Heart left ventricle (tissue), 16 donors: ENCODE results near the gene STPG1. TPM values are rescaled to one million over a fixed set of nuclear protein-coding genes. Genes with fewer than 3 reads are reported as not detected.

Experiments used
- ATAC-seq, 4 donors: fragments of 200-7000 bp; cut with Tn5 transposase; one replicate each; pipeline ENCODE4 v1.9.1; 2020 to 2022; ENCODE audit warnings: moderate library complexity in 4 of 4, mild to moderate bottlenecking in 3 of 4, moderate number of reproducible peaks in 1 of 4
- DNase-seq, 5 donors: peaks; one replicate each; pipeline ENCODE4 v3.0.0-alpha.2; 2020
- H3K27ac ChIP-seq, 12 donors: fragments of 200-600 bp; sonication (generic) in 4 of 12; one replicate each; pipeline versions ENCODE4 v1.5.0 to v1.8.0; 2016 to 2022; ENCODE audit warnings: mild to moderate bottlenecking in 2 of 12
- H3K27me3 ChIP-seq, 9 donors: fragments of 200-600 bp; sonication (generic) in 2 of 9; one replicate each; pipeline versions ENCODE4 v1.5.1 to v1.8.0; 2016 to 2022; ENCODE audit warnings: mild to moderate bottlenecking in 3 of 9
- H3K36me3 ChIP-seq, 9 donors: fragments of 200-600 bp; sonication (generic) in 2 of 9; one replicate each; pipeline versions ENCODE4 v1.5.0 to v1.8.0; 2018 to 2022; ENCODE audit warnings: mild to moderate bottlenecking in 2 of 9
- H3K4me1 ChIP-seq, 12 donors: fragments of 200-600 bp; sonication (generic) in 4 of 12; one replicate each; pipeline versions ENCODE4 v1.5.0 to v1.8.0; 2016 to 2022; ENCODE audit warnings: mild to moderate bottlenecking in 3 of 12
- H3K4me3 ChIP-seq, 12 donors: fragments of 200-600 bp; sonication (generic) in 4 of 12; one replicate each; pipeline versions ENCODE4 v1.5.0 to v1.8.0; 2017 to 2022; ENCODE audit warnings: mild to moderate bottlenecking in 9 of 12, moderate library complexity in 4 of 12
- H3K9me3 ChIP-seq, 12 donors: fragments of 200-600 bp; sonication (generic) in 4 of 12; one replicate each; pipeline versions ENCODE4 v1.5.0 to v1.8.0; 2016 to 2022; ENCODE audit warnings: mild to moderate bottlenecking in 1 of 12
- POLR2A ChIP-seq, 2 donors: fragments of 450-650 bp; IDR thresholded peaks; one replicate each; pipeline ENCODE4 v1.6.1; 2017; ENCODE audit warnings: antibody characterized with exemption in 2 of 2, mild to moderate bottlenecking in 2 of 2, moderate library complexity in 2 of 2
- WGBS, 4 donors: extraction: QIAGEN DNeasy Blood & Tissue Kit in 2 of 4; methylation state at CpG; one replicate each; pipeline versions ENCODE4 v1.1.5 to v1.1.7; 2013 to 2018; 5-methylcytosine and 5-hydroxymethylcytosine counted together
- intact Hi-C, 10 donors: fragments of 100-400 bp; cut with DNase I; formaldehyde crosslinking; loops; one replicate each; pipeline versions ENCODE4 v1.11.1 to v1.14.2; 2022
- polyA plus RNA-seq, 2 donors: library from polyadenylated mRNA; stranded (reverse); fragments of 200-250 nt; gene quantifications; one replicate each; pipeline ENCODE4 v1.2.3, GENCODE V29; 2013
- total RNA-seq, 9 donors: library from RNA; depleted of rRNA in 2 of 9; stranded (reverse); fragments of >200 nt in 2 of 9; fragmentation: NEBNext Ultra II Directional in 3 of 9; extraction: Animal tissue kit (Norgen Biotek cat#: 25700) in 3 of 9; gene quantifications; one replicate each; pipeline versions ENCODE4 v1.1.0 to v1.2.4, GENCODE V29; 2016 to 2023
- TF ChIP-seq, protein P1 (sequence below), 12 donors: fragments of 200-600 bp; sonication (generic) in 4 of 12; IDR thresholded peaks; one replicate each; pipeline versions ENCODE4 v1.5.0 to v1.8.0; 2018 to 2022; ENCODE audit warnings: antibody characterized with exemption in 12 of 12, mild to moderate bottlenecking in 5 of 12
- donor health status: ischemic (EF 13 %, LVEDD 7.1; RV severe dilation, severe dysfunction).
- donor health status: healthy with polysubstance abuse.
- donor health status: DM: no; HTN: yes; CAD: no.
- donor health status: DM: no; HTN: no; CAD: no.
- donor health status: ischemic (EF 25% LVEDD 6.9; RV normal size, moderate dysfunction).
- donor health status: ischemic (EF 25% LVEDD 5.7; RV mildly dilated, moderate dysfunction).
- donor health status: healthy.
- donor health status: DM: yes; HTN: yes; CAD: no.
- donor health status: ischemic (EF 35%, LVEDD 5.7; RV mildly dilated, moderate dysfunction).
- donor health status: nonischemic (EF 11% LVEDD 7.7; RV severe dilation, severe dysfunction).
- donor health status: DM: yes; HTN: yes; CAD: no.
- donor health status: PGD.
- donor health status: ischemic (EF 29% LVEDD 5.4; RV normal size, mild dysfunction).
- donor health status: nonischemic (EF 23%, LVEDD 6.1; RV moderate dilation, normal function).

Gene STPG1
- total and polyA plus RNA-seq, 11 donors, result 3.8 to 6.9 (median 4.8) TPM

DNA sequence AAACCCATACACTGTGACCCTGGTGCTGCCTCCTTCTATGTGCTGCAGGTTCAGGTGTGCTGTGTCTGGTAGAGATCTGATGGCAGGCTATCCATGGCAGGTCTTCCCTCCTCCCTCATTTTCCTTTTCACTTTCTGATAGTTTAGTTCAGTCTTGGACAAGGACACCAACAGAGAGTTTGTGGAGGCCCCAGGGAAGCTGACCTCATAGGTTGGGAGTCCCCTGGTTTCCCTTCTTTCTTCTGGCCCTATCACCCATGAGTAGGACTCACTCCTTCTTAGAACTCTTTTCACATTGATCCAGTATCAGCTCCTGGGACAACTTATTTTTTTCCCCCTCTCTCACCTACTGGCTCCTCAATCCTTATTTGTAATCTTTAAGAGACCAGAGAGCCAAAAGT, 86.1 kb downstream of the STPG1 start:
- no peak for DNase-seq
- intact Hi-C loops, result loop anchor here in 1 of 10 donors (5.0 kb wide), 1 partner anchor 60 kb away; no protein-coding TSS in a partner anchor
- no peaks in the 10 kb centered on the region for H3K9me3 ChIP-seq
- H3K4me3 ChIP-seq, result no peak overlapping the region
- ATAC-seq, result no peak
- H3K27me3 ChIP-seq, result peaks cover 0 to 9% (median 0%) of the 10 kb centered on the region in 9 donors
- TF ChIP-seq POLR2A (IDR thresholded peaks at IDR 0.05), result no peak
- TF ChIP-seq, protein P1, sequence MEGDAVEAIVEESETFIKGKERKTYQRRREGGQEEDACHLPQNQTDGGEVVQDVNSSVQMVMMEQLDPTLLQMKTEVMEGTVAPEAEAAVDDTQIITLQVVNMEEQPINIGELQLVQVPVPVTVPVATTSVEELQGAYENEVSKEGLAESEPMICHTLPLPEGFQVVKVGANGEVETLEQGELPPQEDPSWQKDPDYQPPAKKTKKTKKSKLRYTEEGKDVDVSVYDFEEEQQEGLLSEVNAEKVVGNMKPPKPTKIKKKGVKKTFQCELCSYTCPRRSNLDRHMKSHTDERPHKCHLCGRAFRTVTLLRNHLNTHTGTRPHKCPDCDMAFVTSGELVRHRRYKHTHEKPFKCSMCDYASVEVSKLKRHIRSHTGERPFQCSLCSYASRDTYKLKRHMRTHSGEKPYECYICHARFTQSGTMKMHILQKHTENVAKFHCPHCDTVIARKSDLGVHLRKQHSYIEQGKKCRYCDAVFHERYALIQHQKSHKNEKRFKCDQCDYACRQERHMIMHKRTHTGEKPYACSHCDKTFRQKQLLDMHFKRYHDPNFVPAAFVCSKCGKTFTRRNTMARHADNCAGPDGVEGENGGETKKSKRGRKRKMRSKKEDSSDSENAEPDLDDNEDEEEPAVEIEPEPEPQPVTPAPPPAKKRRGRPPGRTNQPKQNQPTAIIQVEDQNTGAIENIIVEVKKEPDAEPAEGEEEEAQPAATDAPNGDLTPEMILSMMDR (IDR thresholded peaks at IDR 0.05), result no peak
- H3K4me1 ChIP-seq, result peaks cover 0 to 3% (median 0%) of the 10 kb centered on the region in 12 donors
- H3K27ac ChIP-seq, result no peak overlapping the region
- H3K36me3 ChIP-seq, result no peaks in the 10 kb centered on the region

DNA sequence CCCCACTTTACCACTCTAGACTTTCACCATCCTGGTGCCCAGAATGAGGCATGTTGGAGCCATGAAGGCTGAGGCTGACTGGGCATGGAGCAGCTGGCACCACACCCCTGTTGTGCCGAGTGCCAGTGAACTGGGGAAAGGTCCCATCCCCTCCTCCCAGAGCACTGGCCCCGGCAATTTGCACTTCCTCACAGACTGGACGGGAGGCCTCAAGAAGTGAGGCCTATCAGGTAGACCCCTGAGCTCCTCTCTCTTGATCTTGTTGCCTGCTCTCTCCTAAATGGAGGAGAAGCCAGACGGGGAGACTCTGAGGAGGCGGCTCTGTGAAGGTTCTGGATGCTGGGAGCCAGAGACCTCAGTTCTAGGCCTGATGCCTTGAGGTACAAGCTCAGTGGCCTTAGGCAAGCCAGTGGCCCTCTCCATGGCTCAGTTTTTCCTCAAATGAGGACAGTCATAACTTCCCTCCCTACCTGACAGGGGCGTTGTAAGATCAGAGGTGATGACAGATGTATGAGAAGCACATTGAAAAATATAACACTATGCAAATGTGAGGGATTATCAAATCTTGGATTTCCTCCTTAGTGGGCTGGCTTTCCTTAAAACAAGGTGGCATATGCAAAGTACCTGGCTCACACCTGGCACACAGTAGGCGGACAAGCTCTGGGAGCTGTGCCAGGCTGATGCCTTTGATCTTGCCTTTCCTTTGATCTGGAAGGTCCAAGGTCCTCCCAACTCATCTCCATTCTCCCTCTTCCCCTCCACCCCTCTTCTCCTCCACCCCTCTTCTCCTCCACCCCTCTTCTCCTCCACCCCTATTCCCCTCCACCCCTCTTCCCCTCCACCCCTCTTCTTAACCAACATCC, 87.8 kb downstream of the STPG1 start:
- no peak for DNase-seq
- H3K27me3 ChIP-seq, result peaks cover 0 to 24% (median 12%) of the 10 kb centered on the region in 9 donors

DNA sequence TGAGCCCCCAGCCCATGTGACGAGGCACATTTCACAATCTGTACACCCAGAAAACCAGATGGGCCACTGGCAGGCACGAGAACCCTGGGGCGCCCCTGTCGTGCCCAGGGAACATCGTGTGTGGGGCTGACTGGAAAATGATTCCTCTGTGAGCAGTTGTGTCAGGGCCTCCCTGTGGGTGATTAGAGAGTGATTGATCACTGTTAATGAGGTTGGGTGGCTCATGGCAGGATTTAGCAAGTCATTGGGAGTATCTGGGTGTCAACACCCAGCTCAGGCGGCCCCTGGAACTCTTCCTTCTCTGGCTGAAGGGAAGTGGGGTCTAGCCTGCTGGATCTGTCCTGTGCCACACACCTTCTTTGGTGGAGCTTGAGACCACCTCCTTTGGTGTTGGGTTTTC, 88.7 kb downstream of the STPG1 start:
- H3K27ac ChIP-seq, result no peak overlapping the region
- no peaks in the 10 kb centered on the region for H3K9me3 ChIP-seq
- WGBS, 4 donors, result 79 to 92% (median 87%) methylated on average over 6 of the region's 6 CpGs
- peaks cover 0 to 33% (median 14%) of the 10 kb centered on the region in 9 donors for H3K27me3 ChIP-seq
- no peak for ATAC-seq
- DNase-seq, result no peak
- H3K36me3 ChIP-seq, result no peaks in the 10 kb centered on the region
- TF ChIP-seq, protein P1 (IDR thresholded peaks at IDR 0.05), result no peak
- TF ChIP-seq POLR2A (IDR thresholded peaks at IDR 0.05), result no peak
- intact Hi-C loops, result loop anchor here in 1 of 10 donors (5.0 kb wide), 1 partner anchor 62 kb away; no protein-coding TSS in a partner anchor
- peaks cover 0 to 17% (median 7%) of the 10 kb centered on the region in 12 donors for H3K4me1 ChIP-seq
- H3K4me3 ChIP-seq, result no peak overlapping the region

More for the DNA sequence above, 87.8 kb downstream of the STPG1 start:
- intact Hi-C loops, result loop anchor here in 1 of 10 donors (5.0 kb wide), 1 partner anchor 61 kb away; no protein-coding TSS in a partner anchor
- Histone ChIP-seq H3K27ac (no peak overlapping the region), H3K4me1 (peaks cover 0 to 17% (median 7%) of the 10 kb centered on the region in 12 donors), H3K9me3 (no peaks in the 10 kb centered on the region), H3K36me3 (no peaks in the 10 kb centered on the region), H3K4me3 (no peak overlapping the region)
- no peak for ATAC-seq
- WGBS, 4 donors, result 78 to 89% (median 81%) methylated on average over 6 to 7 of the region's 7 CpGs
- TF ChIP-seq, protein P1 (IDR thresholded peaks at IDR 0.05), result no peak
- TF ChIP-seq POLR2A (IDR thresholded peaks at IDR 0.05), result no peak

DNA sequence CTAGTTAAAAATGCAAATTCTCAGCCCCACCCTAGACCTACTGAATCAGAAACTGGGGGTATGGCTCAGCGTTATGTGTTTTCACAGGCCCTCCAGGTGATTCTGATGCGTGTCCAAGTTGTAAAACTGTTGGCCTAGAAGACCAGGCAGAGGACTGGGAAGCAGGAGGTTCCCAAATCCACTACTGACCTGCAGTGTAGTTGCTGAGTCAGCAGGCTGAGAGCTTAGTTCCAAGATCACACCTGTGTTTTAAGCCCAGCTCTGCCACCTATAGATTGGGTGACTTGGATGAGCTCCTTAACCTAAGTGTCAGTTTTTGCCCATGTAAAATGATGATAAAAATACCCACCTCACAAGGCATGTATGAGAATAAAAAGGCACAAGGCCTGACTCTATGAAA, 90.3 kb downstream of the STPG1 start:
- WGBS, 4 donors, result 93 to 99% (median 97%) methylated on average over 2 of the region's 2 CpGs
- no peak for ATAC-seq
- TF ChIP-seq, protein P1 (IDR thresholded peaks at IDR 0.05), result no peak
- TF ChIP-seq POLR2A (IDR thresholded peaks at IDR 0.05), result no peak

More for the DNA sequence above, 90.3 kb downstream of the STPG1 start:
- H3K27me3 ChIP-seq, result peaks cover 8 to 47% (median 25%) of the 10 kb centered on the region in 9 donors
- H3K4me3 ChIP-seq, result no peak overlapping the region
- H3K4me1 ChIP-seq, result peaks cover 0 to 22% (median 8%) of the 10 kb centered on the region in 12 donors
- H3K27ac ChIP-seq, result no peak overlapping the region
- no peaks in the 10 kb centered on the region for H3K36me3 ChIP-seq
- DNase-seq, result no peak
- intact Hi-C loops, result no loop called here
- no peaks in the 10 kb centered on the region for H3K9me3 ChIP-seq
